Tibial nerve (tissue), 3 donors: ENCODE results near the gene UGT1A4.

Source experiments
- POLR2A ChIP-seq, 2 donors: fragments of 450-650 bp; IDR thresholded peaks; one replicate each; pipeline ENCODE4 v1.6.1; 2017; ENCODE audit warnings: antibody characterized with exemption in 2 of 2, mild to moderate bottlenecking in 2 of 2, moderate library complexity in 2 of 2
- TF ChIP-seq, protein P1 (sequence below), 5 experiments: fragments of 200-600 bp in 3 of 5; fragments of 450-650 bp in 2 of 5; sonication (generic) in 3 of 5; IDR thresholded peaks; one replicate each; pipeline ENCODE4 v1.5.1; 2016 to 2019; ENCODE audit warnings: antibody characterized with exemption in 5 of 5, mild to moderate bottlenecking in 3 of 5, moderate library complexity in 2 of 5

- TF ChIP-seq, protein P1, sequence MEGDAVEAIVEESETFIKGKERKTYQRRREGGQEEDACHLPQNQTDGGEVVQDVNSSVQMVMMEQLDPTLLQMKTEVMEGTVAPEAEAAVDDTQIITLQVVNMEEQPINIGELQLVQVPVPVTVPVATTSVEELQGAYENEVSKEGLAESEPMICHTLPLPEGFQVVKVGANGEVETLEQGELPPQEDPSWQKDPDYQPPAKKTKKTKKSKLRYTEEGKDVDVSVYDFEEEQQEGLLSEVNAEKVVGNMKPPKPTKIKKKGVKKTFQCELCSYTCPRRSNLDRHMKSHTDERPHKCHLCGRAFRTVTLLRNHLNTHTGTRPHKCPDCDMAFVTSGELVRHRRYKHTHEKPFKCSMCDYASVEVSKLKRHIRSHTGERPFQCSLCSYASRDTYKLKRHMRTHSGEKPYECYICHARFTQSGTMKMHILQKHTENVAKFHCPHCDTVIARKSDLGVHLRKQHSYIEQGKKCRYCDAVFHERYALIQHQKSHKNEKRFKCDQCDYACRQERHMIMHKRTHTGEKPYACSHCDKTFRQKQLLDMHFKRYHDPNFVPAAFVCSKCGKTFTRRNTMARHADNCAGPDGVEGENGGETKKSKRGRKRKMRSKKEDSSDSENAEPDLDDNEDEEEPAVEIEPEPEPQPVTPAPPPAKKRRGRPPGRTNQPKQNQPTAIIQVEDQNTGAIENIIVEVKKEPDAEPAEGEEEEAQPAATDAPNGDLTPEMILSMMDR (IDR thresholded peaks at IDR 0.05) = no peak
- TF ChIP-seq POLR2A (IDR thresholded peaks at IDR 0.05) = no peak
These were observed 38.0 kb upstream of the UGT1A4 start for GRCh38 chr2:233680361-233681045.
